B cell (primary cell): ENCODE measurements around the gene RNLS. TPM values are rescaled to one million over a fixed set of nuclear protein-coding genes. Genes with fewer than 3 reads are reported as not detected.

Experiments used
- ATAC-seq: fragments of 200-7000 bp; cut with Tn5 transposase; one replicate; pipeline ENCODE4 v1.10.0; 2021; ENCODE audit warnings: low read depth, mild to moderate bottlenecking, moderate number of reproducible peaks, moderate library complexity
- CTCF ChIA-PET: fragments of 350-600 bp; sonication (Branson Sonifier 250); formaldehyde crosslinking; loops from one replicate; lab custom pipeline; 2021; ENCODE audit warnings: antibody characterized with exemption, inconsistent platforms; lab: Charles Lee
- POLR2A ChIA-PET: fragments of 350-600 bp; sonication (Branson Sonifier 250); formaldehyde crosslinking; loops from one replicate; lab custom pipeline; 2021; ENCODE audit warnings: antibody characterized with exemption; lab: Charles Lee
- DNase-seq: peaks from one replicate; pipeline ENCODE4 v3.0.0; 2013
- H2AFZ ChIP-seq: 2 replicates; pipeline ENCODE4 v1.6.1; 2012; ENCODE audit warnings: mild to moderate bottlenecking, low read depth, low read length; ENCODE audit not compliant: insufficient read depth, poor library complexity, severe bottlenecking
- H3K27ac ChIP-seq, 2 donors: 1 replicate in 1 of 2; 2 replicates in 1 of 2; pipeline ENCODE4 v1.5.1; 2012 to 2013; ENCODE audit warnings: low read length in 2 of 2, mild to moderate bottlenecking in 2 of 2, moderate library complexity in 1 of 2
- H3K27me3 ChIP-seq, 4 experiments: fragments of 200-600 bp in 1 of 4; sonication (generic) in 1 of 4; replicated peaks in 1 of 4; 1 replicate in 2 of 4; 2 replicates in 2 of 4; pipeline versions ENCODE4 v1.6.1 to v1.7.0; 2013 to 2016; ENCODE audit warnings: low read length in 3 of 4, mild to moderate bottlenecking in 2 of 4, mixed read lengths in 1 of 4, moderate library complexity in 1 of 4; ENCODE audit not compliant: insufficient read depth in 4 of 4, control insufficient read depth in 3 of 4; ENCODE audit errors: control extremely low read depth in 1 of 4
- H3K36me3 ChIP-seq, 2 experiments: replicated peaks in 1 of 2; 1 replicate in 1 of 2; 2 replicates in 1 of 2; pipeline versions ENCODE4 v1.6.1 to v1.7.1; 2013; ENCODE audit warnings: low read length in 1 of 2; ENCODE audit not compliant: insufficient read depth in 2 of 2, control insufficient read depth in 1 of 2; ENCODE audit errors: control extremely low read depth in 1 of 2, extremely low read depth in 1 of 2
- H3K4me1 ChIP-seq, 2 donors: fragments of 200-600 bp in 1 of 2; sonication (generic) in 1 of 2; 1 replicate in 1 of 2; 2 replicates in 1 of 2; pipeline versions ENCODE4 v1.5.1 to v1.6.1; 2013 to 2017; ENCODE audit warnings: low read length in 2 of 2; ENCODE audit not compliant: control insufficient read depth in 2 of 2, insufficient read depth in 2 of 2
- H3K4me2 ChIP-seq: replicated peaks from 2 replicates; pipeline ENCODE3; 2012; ENCODE audit warnings: mild to moderate bottlenecking, low read depth, low read length; ENCODE audit not compliant: poor library complexity, severe bottlenecking
- H3K4me3 ChIP-seq, 5 experiments: fragments of 200-600 bp in 1 of 5; sonication (generic) in 1 of 5; 1 replicate in 3 of 5; 2 replicates in 2 of 5; pipeline versions ENCODE4 v1.5.1 to v1.7.0; 2011 to 2016; ENCODE audit warnings: low read length in 4 of 5, mild to moderate bottlenecking in 4 of 5, low read depth in 2 of 5, control low read depth in 1 of 5, moderate library complexity in 1 of 5; ENCODE audit not compliant: insufficient read depth in 1 of 5; ENCODE audit errors: control extremely low read depth in 1 of 5, extremely low read depth in 1 of 5
- H3K79me2 ChIP-seq: fragments of 200-600 bp; sonication (generic); one replicate; pipeline ENCODE4 v1.6.0; 2016; ENCODE audit warnings: low read length; ENCODE audit not compliant: control insufficient read depth, insufficient read depth
- H3K9ac ChIP-seq: fragments of 200-600 bp; sonication (generic); 2 replicates; pipeline ENCODE4 v1.6.1; 2017; ENCODE audit warnings: mild to moderate bottlenecking, low read length, moderate library complexity
- H3K9me3 ChIP-seq, 3 donors: one replicate each; pipeline versions ENCODE4 v1.6.1 to v1.7.1; 2013; ENCODE audit warnings: low read length in 2 of 3; ENCODE audit not compliant: control insufficient read depth in 2 of 3, insufficient read depth in 1 of 3; ENCODE audit errors: control extremely low read depth in 1 of 3
- H4K20me1 ChIP-seq: 2 replicates; pipeline ENCODE4 v1.6.0; 2012; ENCODE audit warnings: mild to moderate bottlenecking, low read length; ENCODE audit not compliant: insufficient read depth, control insufficient read depth, poor library complexity, severe bottlenecking
- H3K27ac Mint-ChIP-seq: one replicate; pipeline ENCODE4 v1.8.0; 2021; ENCODE audit warnings: mixed read lengths
- H3K27me3 Mint-ChIP-seq: one replicate; pipeline ENCODE4 v1.8.0; 2021; ENCODE audit warnings: mixed read lengths
- H3K4me1 Mint-ChIP-seq: one replicate; pipeline ENCODE4 v1.8.0; 2021; ENCODE audit warnings: mixed read lengths
- H3K4me3 Mint-ChIP-seq: one replicate; pipeline ENCODE4 v1.8.0; 2021; ENCODE audit warnings: mixed read lengths
- H3K9me3 Mint-ChIP-seq: one replicate; pipeline ENCODE4 v1.8.0; 2022; ENCODE audit warnings: mixed read lengths; ENCODE audit not compliant: insufficient read depth
- CTCF ChIP-seq: fragments of 200-600 bp; IDR thresholded peaks from one replicate; pipeline ENCODE4 v1.8.0; 2022; ENCODE audit warnings: antibody characterized with exemption, mild to moderate bottlenecking
- EZH2 ChIP-seq: IDR thresholded peaks from 2 replicates; pipeline ENCODE4 v1.6.1; 2012; ENCODE audit warnings: borderline replicate concordance, low read depth, mild to moderate bottlenecking, moderate library complexity, low read length; ENCODE audit not compliant: insufficient read depth, poor library complexity, severe bottlenecking
- WGBS: methylation state at CpG from one replicate; pipeline ENCODE4 v1.1.5; 2013; ENCODE audit warnings: missing lambda C conversion rate; ENCODE audit not compliant: insufficient coverage; 5-methylcytosine and 5-hydroxymethylcytosine counted together
- intact Hi-C: fragments of 100-400 bp; cut with micrococcal nuclease; formaldehyde crosslinking; loops from one replicate; pipeline ENCODE4 v1.10.0; 2022
- polyA plus RNA-seq: library from polyadenylated mRNA; depleted of rRNA; stranded (reverse); fragments of >200 nt; gene quantifications from 2 replicates; pipeline ENCODE4 v1.2.3, GENCODE V29; 2012
- total RNA-seq, 2 donors: library from RNA; stranded (reverse); fragments of 120-200 nt in 1 of 2; gene quantifications; 1 replicate in 1 of 2; 2 replicates in 1 of 2; pipeline versions ENCODE4 v1.2.3 to v1.2.4, GENCODE V29; 2013 to 2022

Gene RNLS
- total and polyA plus RNA-seq, 2 donors (not counting 1 experiment from before 2014, with no cell fraction given) = 3.5 to 7.5 TPM

GRCh38 chr10:88314362-88314761, 268.8 kb downstream of the RNLS start:
- Histone ChIP-seq H3K27ac (no peak overlapping the region), H3K4me2 (no peak overlapping the region), H3K4me3 (no peak overlapping the region), H3K9ac (no peak overlapping the region), H3K36me3 (no peaks in the 10 kb centered on the region), H3K27me3 (no peaks in the 10 kb centered on the region), H3K4me1 (peaks cover 16 to 18% of the 10 kb centered on the region in 2 donors), H4K20me1 (no peaks in the 10 kb centered on the region), H3K9me3 (peaks cover 2 to 15% (median 12%) of the 10 kb centered on the region in 3 donors), H2AFZ (no peak overlapping the region), H3K79me2 (no peaks in the 10 kb centered on the region)
- TF ChIP-seq EZH2 (no peak), CTCF (no peak)
- no peaks in the 10 kb centered on the region for H3K27me3 Mint-ChIP-seq
- H3K27ac Mint-ChIP-seq = no peak overlapping the region
- CTCF ChIA-PET = interaction anchor here (1.6 kb wide), 1 partner anchor 23 kb away, joined by 3 read pairs; no protein-coding TSS in a partner anchor
- POLR2A ChIA-PET = interaction anchor here (0.6 kb wide), 1 partner anchor 73 kb away, joined by 7 read pairs; no protein-coding TSS in a partner anchor
- no peak overlapping the region for H3K4me3 Mint-ChIP-seq
- ATAC-seq (no peak), DNase-seq (no peak)
- WGBS = 86% methylated on average over 1 of the region's 2 CpGs
- H3K9me3 Mint-ChIP-seq = no peaks in the 10 kb centered on the region
- intact Hi-C loops = no loop called here
- peaks cover 37% of the 10 kb centered on the region for H3K4me1 Mint-ChIP-seq

- peaks cover 41% of the 10 kb centered on the region for H3K4me1 Mint-ChIP-seq
- POLR2A ChIA-PET = interaction anchor here (0.6 kb wide), 1 partner anchor 73 kb away, joined by 7 read pairs; no protein-coding TSS in a partner anchor
- intact Hi-C loops = no loop called here
- H3K79me2 ChIP-seq = no peaks in the 10 kb centered on the region
- no peak overlapping the region for H3K4me3 ChIP-seq
- H3K4me3 Mint-ChIP-seq = no peak overlapping the region
- H3K27ac ChIP-seq = no peak overlapping the region
- H3K4me2 ChIP-seq = no peak overlapping the region
- H2AFZ ChIP-seq = no peak overlapping the region
- TF ChIP-seq EZH2 (no peak), CTCF (no peak)
- no peaks in the 10 kb centered on the region for H3K27me3 ChIP-seq
- no peaks in the 10 kb centered on the region for H3K27me3 Mint-ChIP-seq
- H3K4me1 ChIP-seq = peaks cover 16 to 18% of the 10 kb centered on the region in 2 donors
- DNase-seq (no peak), ATAC-seq (no peak)
- no peaks in the 10 kb centered on the region for H3K36me3 ChIP-seq
- H3K9me3 Mint-ChIP-seq = no peaks in the 10 kb centered on the region
- no CpG with 5 or more reads among the region's 1 CpG for WGBS
- no peak overlapping the region for H3K9ac ChIP-seq
- no peak overlapping the region for H3K27ac Mint-ChIP-seq
- CTCF ChIA-PET = interaction anchor here (1.5 kb wide), 1 partner anchor 9 kb away, joined by 5 read pairs; no protein-coding TSS in a partner anchor
- no peaks in the 10 kb centered on the region for H4K20me1 ChIP-seq
- peaks cover 0 to 12% (median 7%) of the 10 kb centered on the region in 3 donors for H3K9me3 ChIP-seq
These were observed 269.2 kb downstream of the RNLS start for GRCh38 chr10:88313878-88314277.
